DMS53 (cell line): ENCODE data around the gene KRTAP20-4.

ENCODE experiments used
- DNase-seq: peaks from one replicate; lab custom pipeline; 2025; lab: John Stamatoyannopoulos, UW

Gene KRTAP20-4

GRCh38 chr21:30620522-30620921 lies at the start of gene KRTAP20-4:
KRTAP20-4 (plus strand) TSS chr21:30620627.
- peak; percentile 32 for DNase-seq

- no peak for DNase-seq
Observed at GRCh38 chr21:30577766-30578165, 42.7 kb upstream of the KRTAP20-4 start.

- DNase-seq: no peak
Observed at GRCh38 chr21:30579346-30579745, 41.1 kb upstream of the KRTAP20-4 start.

- DNase-seq: no peak
Observed at GRCh38 chr21:30580132-30580531, 40.3 kb upstream of the KRTAP20-4 start.

GRCh38 chr21:30582870-30583269 lies 37.6 kb upstream of the KRTAP20-4 start:
- no peak for DNase-seq

- no peak for DNase-seq
Observed at GRCh38 chr21:30590297-30590696, 30.1 kb upstream of the KRTAP20-4 start, which contains the start of gene KRTAP22-2. KRTAP22-2 (minus strand) TSS chr21:30590397.

GRCh38 chr21:30592140-30592539 lies 28.3 kb upstream of the KRTAP20-4 start, which contains the start of gene KRTAP6-3:
KRTAP6-3 (plus strand) TSS chr21:30592440; CDS start chr21:30592446, 6 bp downstream.
- no peak for DNase-seq

- no peak for DNase-seq
Observed at GRCh38 chr21:30598802-30599201, 21.6 kb upstream of the KRTAP20-4 start, which contains the start of gene KRTAP6-2. KRTAP6-2 (minus strand) TSS chr21:30598902; CDS start chr21:30598874, 28 bp downstream.

- DNase-seq: no peak
Observed at GRCh38 chr21:30600787-30601186, 19.6 kb upstream of the KRTAP20-4 start, which contains the start of gene KRTAP22-1. KRTAP22-1 (plus strand) TSS chr21:30601087.

GRCh38 chr21:30605968-30606367 lies 14.5 kb upstream of the KRTAP20-4 start:
- peak; percentile 27 for DNase-seq

GRCh38 chr21:30612132-30612531 lies 8.3 kb upstream of the KRTAP20-4 start:
- DNase-seq: no peak

GRCh38 chr21:30613836-30614235 lies 6.6 kb upstream of the KRTAP20-4 start, which contains the start of gene KRTAP6-1:
KRTAP6-1 (minus strand) TSS chr21:30613930; CDS start chr21:30613904, 26 bp downstream.
- peak; percentile 46 for DNase-seq

- no peak for DNase-seq
Observed at GRCh38 chr21:30615199-30615598, 5.2 kb upstream of the KRTAP20-4 start.

GRCh38 chr21:30616125-30616524 lies 4.3 kb upstream of the KRTAP20-4 start, which contains the start of gene KRTAP20-1:
KRTAP20-1 (plus strand) TSS chr21:30616425; CDS start chr21:30616455, 30 bp downstream.
- DNase-seq: no peak

GRCh38 chr21:30620080-30620479 lies 347 bp upstream of the KRTAP20-4 start:
- peak; percentile 26 for DNase-seq

GRCh38 chr21:30623362-30623761 lies 2.9 kb downstream of the KRTAP20-4 start:
- DNase-seq: no peak

- no peak for DNase-seq
Observed at GRCh38 chr21:30625449-30626165, 5.2 kb downstream of the KRTAP20-4 start.

GRCh38 chr21:30628109-30628508 lies 7.7 kb downstream of the KRTAP20-4 start:
- no peak for DNase-seq

- DNase-seq: no peak
Observed at GRCh38 chr21:30629200-30629599, 8.8 kb downstream of the KRTAP20-4 start.

GRCh38 chr21:30634906-30635305 lies 14.5 kb downstream of the KRTAP20-4 start, which contains the start of gene KRTAP20-2:
KRTAP20-2 (plus strand) TSS chr21:30635206; CDS start chr21:30635264, 58 bp downstream.
- no peak for DNase-seq

GRCh38 chr21:30638686-30639085 lies 18.3 kb downstream of the KRTAP20-4 start:
- DNase-seq: no peak

GRCh38 chr21:30642564-30642963 lies 22.1 kb downstream of the KRTAP20-4 start, which contains the start of gene KRTAP20-3:
KRTAP20-3 (plus strand) TSS chr21:30642864.
- no peak for DNase-seq

GRCh38 chr21:30646904-30647414 lies 26.5 kb downstream of the KRTAP20-4 start:
- DNase-seq: peak; percentile 37
